ENCODE results near the gene UBALD1.

UBALD1 gene

GRCh38 chr16:4615384-4616046, 827 bp upstream of the UBALD1 start:
- DNase-seq (no peak), ATAC-seq (replicated peaks) (no peak)
- peak overlapping the region; percentile 97 for H3K27ac Mint-ChIP-seq
- H3K36me3 Mint-ChIP-seq = peaks cover 1 to 4% of the 10 kb centered on the region in 2 donors
- H3K4me1 Mint-ChIP-seq = peaks cover 21 to 40% of the 10 kb centered on the region in 2 donors
- H3K27me3 Mint-ChIP-seq = no peaks in the 10 kb centered on the region
- peaks cover 0 to 1% of the 10 kb centered on the region in 2 donors for H3K9me3 Mint-ChIP-seq
- H3K4me3 Mint-ChIP-seq = peak overlapping the region; percentile 91 to 94

DNA sequence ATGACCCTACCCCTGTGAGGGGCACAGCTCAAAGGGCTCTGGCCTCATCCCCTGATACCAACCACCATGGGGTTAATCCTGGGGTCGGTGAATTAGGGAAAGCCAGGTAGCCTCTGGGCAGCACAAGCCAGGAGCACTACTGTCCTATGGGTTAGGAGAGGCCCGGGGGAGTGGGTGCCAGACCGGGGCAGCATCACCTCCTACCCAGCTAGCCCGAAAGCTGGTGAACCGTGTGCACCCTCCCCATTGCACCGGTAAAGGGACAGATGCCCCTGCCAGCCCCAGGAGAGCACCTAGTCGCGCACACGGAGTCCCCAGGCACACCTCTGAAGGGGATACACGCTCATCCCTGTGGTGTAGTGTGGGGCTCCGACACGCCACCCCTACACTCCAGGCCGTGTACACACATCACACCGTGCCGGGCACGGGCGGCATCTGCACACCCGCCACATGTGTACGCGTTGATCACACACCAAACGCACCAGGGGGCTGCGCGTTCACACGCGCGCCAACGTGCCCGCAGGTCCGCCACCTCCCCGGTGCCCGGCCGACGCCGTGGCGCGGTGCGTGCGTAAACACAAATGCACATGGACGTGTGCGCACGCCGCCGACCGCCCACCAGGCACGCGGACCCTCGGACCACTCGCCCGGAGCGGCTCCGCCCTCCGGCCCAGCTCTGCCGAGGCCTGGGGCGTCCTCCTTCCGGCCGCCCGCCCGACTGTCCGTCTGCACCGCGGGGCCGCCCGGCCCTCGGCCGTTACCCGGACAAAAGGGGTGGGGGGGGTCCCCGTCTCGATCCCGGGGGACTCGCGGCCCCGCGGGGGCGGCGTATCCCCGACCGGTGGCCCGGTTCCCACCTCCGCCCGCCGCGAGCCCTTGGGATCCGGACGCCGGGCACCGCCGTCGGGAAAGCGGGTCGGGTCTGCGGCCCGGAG, 785 bp downstream of the UBALD1 start:
- Mint-ChIP-seq H3K27ac (peak overlapping the region; percentile 31), H3K4me3 (peak overlapping the region; percentile 75 to 84), H3K9me3 (peaks cover 0 to 1% of the 10 kb centered on the region in 2 donors), H3K36me3 (peaks cover 3 to 4% of the 10 kb centered on the region in 2 donors), H3K4me1 (peaks cover 21 to 40% of the 10 kb centered on the region in 2 donors), H3K27me3 (no peaks in the 10 kb centered on the region)
- DNase-seq (peak; percentile 48), ATAC-seq (replicated peaks) (peak; percentile 9 to 13)

DNA sequence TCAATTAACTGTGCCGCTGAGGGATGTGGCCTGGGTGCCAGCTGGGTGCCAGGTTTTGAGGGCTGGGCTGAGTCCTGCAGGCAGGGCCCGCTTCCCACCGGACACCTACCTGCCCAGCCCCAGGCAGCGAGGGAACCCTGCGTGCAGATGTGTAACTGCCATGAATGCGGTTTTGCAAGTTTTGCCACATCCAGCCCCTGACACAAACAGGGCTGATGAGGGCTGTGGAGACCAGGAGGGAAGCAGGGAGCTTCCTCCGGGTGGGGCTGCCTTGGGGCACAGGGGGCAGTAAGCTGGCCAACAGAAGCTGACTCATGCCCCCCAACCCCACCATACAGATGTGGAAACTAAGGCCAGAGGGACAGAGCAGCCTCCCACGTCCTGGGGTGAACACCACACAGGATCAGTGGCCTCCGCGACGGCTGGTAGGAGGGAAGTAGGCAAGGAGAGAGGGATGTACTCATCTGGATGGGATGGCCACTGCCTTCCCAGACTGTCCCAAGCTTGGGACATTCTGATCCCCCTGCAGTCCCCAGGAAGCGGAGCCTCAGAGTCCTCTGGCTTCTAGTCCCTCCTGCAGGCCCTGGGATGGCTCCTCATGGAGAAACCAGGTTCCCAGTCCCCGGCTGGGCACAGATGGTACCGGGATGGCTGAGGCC, 1.6 kb downstream of the UBALD1 start:
- ATAC-seq (replicated peaks) (no peak), DNase-seq (no peak)
- H3K4me1 Mint-ChIP-seq = peaks cover 21 to 40% of the 10 kb centered on the region in 2 donors
- peaks cover 0 to 1% of the 10 kb centered on the region in 2 donors for H3K9me3 Mint-ChIP-seq
- H3K27me3 Mint-ChIP-seq = no peaks in the 10 kb centered on the region
- peaks cover 8 to 10% of the 10 kb centered on the region in 2 donors for H3K36me3 Mint-ChIP-seq
- peak overlapping the region; percentile 75 to 84 for H3K4me3 Mint-ChIP-seq
- peak overlapping the region; percentile 31 for H3K27ac Mint-ChIP-seq

GRCh38 chr16:4612474-4612931, 2.2 kb downstream of the UBALD1 start:
- DNase-seq (no peak), ATAC-seq (replicated peaks) (no peak)
- peaks cover 0 to 1% of the 10 kb centered on the region in 2 donors for H3K9me3 Mint-ChIP-seq
- peaks cover 8 to 13% of the 10 kb centered on the region in 2 donors for H3K36me3 Mint-ChIP-seq
- H3K4me1 Mint-ChIP-seq = peaks cover 19 to 40% of the 10 kb centered on the region in 2 donors
- no peak overlapping the region for H3K27ac Mint-ChIP-seq
- H3K4me3 Mint-ChIP-seq = no peak overlapping the region
- H3K27me3 Mint-ChIP-seq = no peaks in the 10 kb centered on the region

DNA sequence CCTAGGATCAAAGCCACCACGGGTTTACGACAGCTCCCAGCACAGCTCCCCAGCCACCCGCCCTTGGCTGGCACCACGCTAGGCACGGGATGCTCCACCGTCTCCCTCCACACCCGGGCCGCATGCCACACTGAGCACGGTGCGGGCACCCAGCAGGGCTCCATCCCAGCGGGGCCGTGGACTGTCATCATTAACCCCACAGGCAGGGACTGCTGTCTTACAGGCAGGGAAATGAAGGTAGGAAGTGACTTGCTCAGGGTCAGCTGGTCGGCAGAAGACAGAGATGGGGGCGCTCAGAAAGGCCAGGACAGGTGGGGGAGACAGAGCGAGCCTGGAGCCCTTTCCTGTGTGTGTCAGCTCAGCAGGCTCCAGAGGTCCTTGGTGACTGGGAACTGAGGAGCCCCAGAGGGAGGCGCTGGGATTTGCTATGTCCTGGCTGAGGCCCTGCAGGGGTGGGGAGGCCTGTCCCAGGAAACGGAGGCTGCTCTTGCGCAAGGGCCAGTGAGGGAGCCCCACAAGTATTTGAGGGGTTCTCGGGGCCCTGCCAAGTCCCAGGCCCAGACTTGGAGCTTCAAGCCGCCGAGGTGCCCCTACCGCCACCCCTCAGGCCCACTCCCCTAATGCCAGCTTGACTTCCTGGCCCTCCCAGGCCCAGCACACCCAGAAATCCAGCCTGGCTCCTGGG, 3.2 kb downstream of the UBALD1 start:
- H3K27ac Mint-ChIP-seq = no peak overlapping the region
- H3K4me3 Mint-ChIP-seq = no peak overlapping the region
- H3K36me3 Mint-ChIP-seq = peaks cover 13 to 21% of the 10 kb centered on the region in 2 donors

DNA sequence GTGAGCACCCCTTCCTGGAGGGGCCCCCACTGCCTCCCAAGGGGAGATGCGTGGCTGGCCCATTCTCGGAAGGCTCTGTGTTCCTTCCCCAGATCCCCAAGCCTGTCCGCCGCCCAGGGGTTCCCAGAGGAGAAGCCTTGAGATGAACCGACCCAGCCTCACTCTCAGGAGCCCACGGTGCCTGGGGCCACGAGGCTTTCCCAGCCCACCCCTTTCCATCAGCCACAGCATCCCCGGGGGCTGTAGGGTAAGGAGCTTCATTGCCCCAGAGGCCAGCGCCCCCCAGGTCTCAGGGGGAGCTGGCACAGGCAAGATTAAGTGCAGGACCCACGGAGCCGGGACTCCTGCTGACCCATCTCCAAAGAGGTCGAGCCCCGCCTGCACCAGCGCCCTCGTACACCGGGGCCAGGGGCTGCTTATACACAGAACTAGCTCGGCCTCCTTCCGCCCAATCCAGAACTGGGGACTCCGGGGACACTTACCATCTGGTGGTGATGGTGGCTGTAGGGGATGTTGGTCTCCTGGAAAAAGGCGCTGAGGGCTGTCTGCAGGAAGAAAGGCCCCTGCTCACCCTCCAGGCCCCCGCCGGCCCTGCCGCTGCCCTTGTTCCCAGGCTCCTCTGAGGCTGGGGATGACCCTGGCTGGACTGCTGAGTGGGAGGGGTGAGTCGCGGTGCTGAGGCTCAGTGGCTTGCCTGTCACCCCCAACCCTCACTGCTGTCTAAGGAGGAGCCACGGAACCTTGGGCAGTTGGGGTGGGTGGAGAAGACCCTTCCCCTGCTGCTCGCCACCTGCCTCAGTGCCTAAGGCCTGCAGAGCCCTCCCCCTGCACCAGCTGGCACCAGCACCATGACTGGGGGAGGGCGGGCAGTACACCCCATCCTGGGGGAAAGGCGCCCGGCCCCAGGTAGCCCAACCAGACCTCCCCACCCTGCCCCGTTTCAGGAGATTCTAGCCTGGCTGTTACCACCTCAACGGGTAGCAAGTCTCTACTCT, 4.4 kb downstream of the UBALD1 start:
- DNase-seq (no peak), ATAC-seq (replicated peaks) (no peak)
- H3K27me3 Mint-ChIP-seq = no peaks in the 10 kb centered on the region
- H3K36me3 Mint-ChIP-seq = peaks cover 12 to 21% of the 10 kb centered on the region in 2 donors
- H3K4me1 Mint-ChIP-seq = peaks cover 17 to 28% of the 10 kb centered on the region in 2 donors
- H3K27ac Mint-ChIP-seq = peak overlapping the region; percentile 51
- H3K9me3 Mint-ChIP-seq = no peaks in the 10 kb centered on the region
- no peak overlapping the region for H3K4me3 Mint-ChIP-seq

More for the DNA sequence above, 3.2 kb downstream of the UBALD1 start:
- Mint-ChIP-seq H3K4me1 (peaks cover 22 to 39% of the 10 kb centered on the region in 2 donors), H3K9me3 (peaks cover 0 to under 1% of the 10 kb centered on the region in 2 donors), H3K27me3 (no peaks in the 10 kb centered on the region)
- ATAC-seq (replicated peaks) (no peak), DNase-seq (no peak)

GRCh38 chr16:4609200-4610010, 5.3 kb downstream of the UBALD1 start:
- H3K36me3 Mint-ChIP-seq = peaks cover 12 to 18% of the 10 kb centered on the region in 2 donors
- H3K27me3 Mint-ChIP-seq = no peaks in the 10 kb centered on the region
- peaks cover 13 to 21% of the 10 kb centered on the region in 2 donors for H3K4me1 Mint-ChIP-seq
- H3K27ac Mint-ChIP-seq = no peak overlapping the region
- DNase-seq = no peak
- ATAC-seq (replicated peaks) = no peak
- no peaks in the 10 kb centered on the region for H3K9me3 Mint-ChIP-seq
- H3K4me3 Mint-ChIP-seq = no peak overlapping the region

GRCh38 chr16:4608704-4608980, 6.0 kb downstream of the UBALD1 start:
- no peak for DNase-seq
- H3K36me3 Mint-ChIP-seq = peaks cover 12 to 18% of the 10 kb centered on the region in 2 donors
- no peak for ATAC-seq (replicated peaks)
- H3K4me1 Mint-ChIP-seq = peaks cover 13 to 21% of the 10 kb centered on the region in 2 donors
- no peaks in the 10 kb centered on the region for H3K9me3 Mint-ChIP-seq
- H3K27ac Mint-ChIP-seq = no peak overlapping the region
- H3K4me3 Mint-ChIP-seq = no peak overlapping the region
- H3K27me3 Mint-ChIP-seq = no peaks in the 10 kb centered on the region

- no peak overlapping the region for H3K4me3 Mint-ChIP-seq
- H3K27ac Mint-ChIP-seq = no peak overlapping the region
- H3K36me3 Mint-ChIP-seq = peaks cover 12 to 18% of the 10 kb centered on the region in 2 donors
- ATAC-seq (replicated peaks) (no peak), DNase-seq (no peak)
- H3K4me1 Mint-ChIP-seq = peaks cover 9 to 18% of the 10 kb centered on the region in 2 donors
- no peaks in the 10 kb centered on the region for H3K9me3 Mint-ChIP-seq
- no peaks in the 10 kb centered on the region for H3K27me3 Mint-ChIP-seq
These were observed 6.6 kb downstream of the UBALD1 start for GRCh38 chr16:4607841-4608703.

DNA sequence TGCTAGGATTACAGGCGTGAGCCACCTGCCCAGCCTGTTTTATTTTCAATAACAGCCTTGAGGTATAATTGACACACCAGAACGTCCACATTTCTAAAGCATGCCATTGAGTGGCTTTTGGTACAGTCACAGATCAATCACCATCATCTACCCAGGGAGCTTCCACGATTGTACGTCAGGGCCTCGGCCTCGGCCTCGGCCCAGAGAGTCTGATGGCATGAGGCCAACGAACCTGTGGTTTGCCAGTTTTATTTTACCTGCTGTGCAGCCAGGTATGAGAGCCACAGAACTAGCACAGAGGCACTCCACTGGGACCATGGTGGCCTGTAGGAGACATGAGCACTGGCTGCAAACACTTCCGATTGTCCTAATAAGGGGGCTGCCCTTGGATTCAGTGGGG, 8.3 kb downstream of the UBALD1 start:
- Mint-ChIP-seq H3K4me1 (peaks cover 5 to 8% of the 10 kb centered on the region in 2 donors), H3K4me3 (no peak overlapping the region), H3K27ac (peak overlapping the region; percentile 9), H3K9me3 (no peaks in the 10 kb centered on the region), H3K36me3 (peaks cover 12 to 18% of the 10 kb centered on the region in 2 donors), H3K27me3 (peaks cover 4 to 10% of the 10 kb centered on the region in 2 donors)
- ATAC-seq (replicated peaks) (no peak), DNase-seq (no peak)

DNA sequence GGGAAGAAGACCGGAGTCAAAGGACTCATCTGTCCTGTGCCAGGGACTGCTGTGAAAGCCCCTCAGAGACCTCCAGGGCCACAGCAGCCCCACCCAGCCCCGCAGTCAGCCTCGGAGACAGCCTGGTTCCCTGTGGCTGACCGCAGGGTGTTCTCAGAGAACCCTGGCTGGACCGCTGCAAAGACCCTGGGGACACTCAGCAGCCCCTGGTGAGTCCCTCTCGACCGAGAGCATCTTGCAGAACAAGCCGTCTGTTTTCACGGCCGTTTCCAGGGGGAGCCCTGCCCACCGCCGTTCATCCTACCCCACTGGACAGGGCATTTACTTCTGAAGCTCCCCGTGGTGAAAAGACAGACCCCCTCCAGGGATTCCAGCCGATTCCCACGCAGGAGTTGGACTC, 10.3 kb downstream of the UBALD1 start:
- Mint-ChIP-seq H3K27me3 (peaks cover 4 to 13% of the 10 kb centered on the region in 2 donors), H3K4me3 (no peak overlapping the region), H3K27ac (no peak overlapping the region), H3K9me3 (no peaks in the 10 kb centered on the region), H3K36me3 (peaks cover 12 to 18% of the 10 kb centered on the region in 2 donors), H3K4me1 (peaks cover 4% of the 10 kb centered on the region in 2 donors)
- no peak for ATAC-seq (replicated peaks)
- no peak for DNase-seq
